GM12878 (cell line): ENCODE measurements around the gene ING1. TPM values are rescaled to one million over a fixed set of nuclear protein-coding genes. Genes with fewer than 3 reads are reported as not detected.

Experiments
- ATAC-seq: fragments of 200-7000 bp; cut with Tn5 transposase; 3 replicates; pipeline ENCODE4 v1.9.1; 2020; ENCODE audit warnings: mild to moderate bottlenecking, moderate library complexity
- BruUV-seq: library from RNA; stranded (reverse); fragments of 400-500 nt; replicated peaks from 2 replicates; lab custom pipeline; 2021; lab: Mats Ljungman, UMichigan
- CTCF ChIA-PET: fragments of 300-600 bp; sonication (Branson Sonifier 250); formaldehyde crosslinking; extraction: SDS; loops from one replicate; lab custom pipeline; 2021; ENCODE audit warnings: inconsistent platforms; lab: Yijun Ruan, JAX
- POLR2A ChIA-PET: fragments of 350-600 bp; formaldehyde crosslinking; extraction: SDS; loops from one replicate; lab custom pipeline; 2021; ENCODE audit warnings: inconsistent platforms; lab: Charles Lee
- RAD21 ChIA-PET: fragments of 300-600 bp; sonication (Branson Sonifier 250); formaldehyde crosslinking; loops from one replicate; lab custom pipeline; 2023; ENCODE audit warnings: antibody characterized with exemption; ENCODE audit not compliant: unreplicated experiment; lab: Charles Lee
- SMC1A ChIA-PET: fragments of 300-600 bp; sonication (Branson Sonifier 250); formaldehyde crosslinking; loops from one replicate; lab custom pipeline; 2023; ENCODE audit not compliant: unreplicated experiment, uncharacterized antibody; lab: Charles Lee
- DNase-seq: peaks from one replicate; pipeline ENCODE4 v3.0.0-alpha.2; 2011; ENCODE audit warnings: low read depth, low spot score
- FAIRE-seq: peaks from 3 replicates; lab custom pipeline; 2011; peaks lifted over from hg19 to GRCh38; lab: Jason Lieb, UNC
- H2AFZ ChIP-seq: 2 replicates; pipeline ENCODE4 v1.6.0; 2011; ENCODE audit warnings: low read depth, low read length, control low read depth; ENCODE audit not compliant: control insufficient read depth
- H3K27ac ChIP-seq: 2 replicates; pipeline ENCODE4 v1.5.1; 2011; ENCODE audit warnings: control low read depth; ENCODE audit not compliant: control insufficient read depth, insufficient read depth
- H3K27me3 ChIP-seq, 2 experiments: replicated peaks in 1 of 2; 2 replicates each; pipeline versions ENCODE4 v1.6.0 to v1.6.1; 2011; ENCODE audit warnings: low read length in 1 of 2; ENCODE audit not compliant: control insufficient read depth in 2 of 2, insufficient read depth in 2 of 2
- H3K36me3 ChIP-seq, 2 experiments: 2 replicates each; pipeline ENCODE4 v1.5.1; 2011; ENCODE audit warnings: low read length in 1 of 2; ENCODE audit not compliant: control insufficient read depth in 2 of 2, insufficient read depth in 2 of 2
- H3K4me1 ChIP-seq: 2 replicates; pipeline ENCODE4 v1.6.1; 2011; ENCODE audit warnings: mild to moderate bottlenecking, low read length, moderate library complexity, mixed read lengths; ENCODE audit not compliant: control insufficient read depth, insufficient read depth
- H3K4me2 ChIP-seq: 2 replicates; pipeline ENCODE4 v1.6.0; 2011; ENCODE audit warnings: control low read depth; ENCODE audit not compliant: control insufficient read depth, insufficient read depth
- H3K4me3 ChIP-seq: fragments of 200-600 bp; sonication (generic); 2 replicates; pipeline ENCODE4 v1.5.1; 2016
- H3K79me2 ChIP-seq: 2 replicates; pipeline ENCODE4 v1.6.0; 2011; ENCODE audit warnings: low read length; ENCODE audit not compliant: control insufficient read depth, insufficient read depth
- H3K9ac ChIP-seq: 2 replicates; pipeline ENCODE4 v1.8.0; 2011; ENCODE audit warnings: low read length, control low read depth, mixed read lengths; ENCODE audit not compliant: control insufficient read depth, insufficient read depth
- H3K9me3 ChIP-seq: replicated peaks from 3 replicates; pipeline ENCODE4 v1.5.1; 2011; ENCODE audit warnings: mild to moderate bottlenecking, low read length; ENCODE audit not compliant: control insufficient read depth, insufficient read depth
- H4K20me1 ChIP-seq: 2 replicates; pipeline ENCODE4 v1.6.0; 2011; ENCODE audit not compliant: control insufficient read depth, insufficient read depth
- BCL11A ChIP-seq: IDR thresholded peaks from 2 replicates; pipeline ENCODE4 v1.6.1; 2011; ENCODE audit warnings: low read depth, low read length
- CHD1 ChIP-seq: IDR thresholded peaks from 2 replicates; pipeline ENCODE4 v1.6.1; 2012; ENCODE audit warnings: low read depth, low read length, improper control_type of control experiment
- GABPA ChIP-seq: IDR thresholded peaks from 2 replicates; pipeline ENCODE4 v1.6.1; 2014; ENCODE audit warnings: antibody characterized with exemption, low read depth, mild to moderate bottlenecking, inconsistent platforms
- KLF5 ChIP-seq: fragments of 450-650 bp; IDR thresholded peaks from 2 replicates; pipeline ENCODE4 v1.6.1; 2014; ENCODE audit warnings: mild to moderate bottlenecking; ENCODE audit not compliant: partially characterized antibody
- NBN ChIP-seq: fragments of 450-650 bp; IDR thresholded peaks from 2 replicates; pipeline ENCODE4 v1.6.1; 2016
- PML ChIP-seq: IDR thresholded peaks from 2 replicates; pipeline ENCODE4 v1.6.1; 2012; ENCODE audit warnings: low read length, inconsistent platforms
- SUZ12 ChIP-seq: fragments of 200-600 bp; sonication (generic); IDR thresholded peaks from one replicate; pipeline ENCODE4 v1.6.1; 2018; ENCODE audit warnings: antibody characterized with exemption, mild to moderate bottlenecking; ENCODE audit not compliant: unreplicated experiment
- TAF1 ChIP-seq: IDR thresholded peaks from 2 replicates; pipeline ENCODE4 v1.6.1; 2011; ENCODE audit warnings: mild to moderate bottlenecking, low read depth, low read length, borderline replicate concordance
- ZBTB40 ChIP-seq: fragments of 450-650 bp; IDR thresholded peaks from 2 replicates; pipeline ENCODE4 v1.6.1; 2016; ENCODE audit warnings: mild to moderate bottlenecking, moderate library complexity, borderline replicate concordance
- WGBS: methylation state at CpG from one replicate; pipeline ENCODE4 v1.1.6; 2016; ENCODE audit warnings: low lambda C conversion rate; ENCODE audit not compliant: insufficient replicate concordance, insufficient coverage; ENCODE audit errors: missing lambda C conversion rate; 5-methylcytosine and 5-hydroxymethylcytosine counted together
- in situ Hi-C: fragments of 300-500 bp; cut with MboI; formaldehyde crosslinking; loops from 9 replicates; pipeline ENCODE4 v1.14.3; 2018; ENCODE audit warnings: mixed read lengths
- intact Hi-C: fragments of 100-400 bp; cut with micrococcal nuclease; formaldehyde crosslinking; loops from one replicate; pipeline ENCODE4 v1.14.2; 2022; ENCODE audit not compliant: unreplicated experiment
- polyA plus RNA-seq, 11 experiments: library from polyadenylated mRNA; depleted of rRNA in 4 of 11; unstranded in 6 of 11; stranded (reverse) in 5 of 11; fragments of >200 nt; fragmentation: Nextera tagmentation in 4 of 11; fragmentation: Illumina TruSeq in 1 of 11; extraction: Ambion mirVana in 4 of 11; extraction: Trizol in 1 of 11; gene quantifications; 1 replicate in 1 of 11; 2 replicates in 10 of 11; pipeline versions ENCODE4 v1.2.1 to v1.2.3, GENCODE V29; 2011 to 2016; ENCODE audit warnings: inconsistent platforms in 2 of 11, missing spikeins in 2 of 11, low read depth in 1 of 11
- total RNA-seq, 4 experiments: library from RNA; depleted of rRNA in 3 of 4; stranded (reverse); fragments of >200 nt in 3 of 4; fragmentation: Illumina TruSeq in 1 of 4; extraction: Trizol in 1 of 4; gene quantifications; 2 replicates each; pipeline versions ENCODE4 v1.2.1 to v1.2.3, GENCODE V29; 2013 to 2021

ING1 gene
- total and polyA plus RNA-seq, 10 of the 15 experiments (the other 5 are each of a cell fraction or from before 2014, with no cell fraction given): 1.3 to 20.4 (median 13.1) TPM

GRCh38 chr13:110759710-110760109 is 46.2 kb downstream of the ING1 start:
- H3K4me1 ChIP-seq: no peaks in the 10 kb centered on the region
- no peaks in the 10 kb centered on the region for H3K36me3 ChIP-seq
- H3K27ac ChIP-seq: no peak overlapping the region
- H3K27me3 ChIP-seq: no peaks in the 10 kb centered on the region
- H3K79me2 ChIP-seq: no peaks in the 10 kb centered on the region
- no peaks in the 10 kb centered on the region for H4K20me1 ChIP-seq
- 26% methylated on average over 4 of the region's 4 CpGs for WGBS
- no TSS peak for BruUV-seq
- no peak overlapping the region for H3K4me2 ChIP-seq
- DNase-seq: no peak
- in situ Hi-C loops: no loop called here
- H3K9me3 ChIP-seq: no peaks in the 10 kb centered on the region; the same call in 2 of the 3 replicates
- ATAC-seq: no peak
- intact Hi-C loops: no loop called here
- ChIA-PET RAD21 (no interaction called here), CTCF (no interaction called here), POLR2A (no interaction called here), SMC1A (no interaction called here)
- TF ChIP-seq ZBTB40 (no peak), KLF5 (no peak), BCL11A (no peak), PML (no peak), GABPA (no peak), SUZ12 (no peak), NBN (no peak), TAF1 (no peak), CHD1 (no peak)
- FAIRE-seq: no peak
- H3K9ac ChIP-seq: no peak overlapping the region
- H2AFZ ChIP-seq: no peak overlapping the region
- H3K4me3 ChIP-seq: no peak overlapping the region
